DOHH2 (cell line): ENCODE data around the gene ATP2A2.
"Not testable (repeated sequence)": the region's sequence is repeated elsewhere in the genome, so short reads cannot be mapped to it uniquely, and the experiment has no call there.

Experiments
- H3F3A ChIP-seq: fragments of 200-600 bp; sonication (generic), shearing (Covaris generic); 2 replicates; pipeline ENCODE4 v1.6.0; 2016; ENCODE audit warnings: antibody characterized with exemption, mild to moderate bottlenecking; ENCODE audit not compliant: control insufficient read depth, insufficient read depth
- H3K27ac ChIP-seq: fragments of 200-600 bp; sonication (generic); 2 replicates; pipeline ENCODE4 v1.5.1; 2014; ENCODE audit warnings: low read depth, mild to moderate bottlenecking, low read length, moderate library complexity
- H3K27me3 ChIP-seq: fragments of 200-600 bp; sonication (generic); 2 replicates; pipeline ENCODE4 v1.6.1; 2014; ENCODE audit warnings: mild to moderate bottlenecking, low read length, mixed read lengths; ENCODE audit not compliant: control insufficient read depth
- H3K36me3 ChIP-seq: fragments of 200-600 bp; sonication (generic); 2 replicates; pipeline ENCODE4 v1.6.1; 2014; ENCODE audit warnings: mild to moderate bottlenecking, low read length, moderate library complexity, mixed read lengths; ENCODE audit not compliant: control insufficient read depth
- H3K4me1 ChIP-seq: fragments of 200-600 bp; sonication (generic); 2 replicates; pipeline ENCODE4 v1.6.1; 2014; ENCODE audit warnings: mild to moderate bottlenecking, low read length, mixed read lengths; ENCODE audit not compliant: control insufficient read depth
- H3K4me2 ChIP-seq: fragments of 200-600 bp; sonication (generic); 2 replicates; pipeline ENCODE4 v1.6.0; 2014; ENCODE audit warnings: mild to moderate bottlenecking, low read length, moderate library complexity
- H3K4me3 ChIP-seq: fragments of 200-600 bp; sonication (generic); 2 replicates; pipeline ENCODE4 v1.5.1; 2014; ENCODE audit warnings: mild to moderate bottlenecking, low read length, mixed read lengths
- H3K79me2 ChIP-seq: fragments of 200-600 bp; sonication (generic); 2 replicates; pipeline ENCODE4 v1.6.1; 2014; ENCODE audit warnings: mild to moderate bottlenecking, low read length, mixed read lengths; ENCODE audit not compliant: control insufficient read depth
- H3K9me2 ChIP-seq: fragments of 200-600 bp; sonication (generic); replicated peaks from 2 replicates; pipeline ENCODE4 v1.6.1; 2014; ENCODE audit warnings: mild to moderate bottlenecking, low read length, mixed read lengths; ENCODE audit not compliant: control insufficient read depth
- H3K9me3 ChIP-seq: fragments of 200-600 bp; sonication (generic); 2 replicates; pipeline ENCODE4 v1.6.1; 2014; ENCODE audit warnings: antibody characterized with exemption, low read length, mixed read lengths; ENCODE audit not compliant: control insufficient read depth, insufficient read depth
- H4K20me1 ChIP-seq: fragments of 200-600 bp; sonication (generic); 2 replicates; pipeline ENCODE4 v1.6.0; 2014; ENCODE audit warnings: low read depth, mild to moderate bottlenecking, antibody characterized with exemption, low read length, moderate library complexity; ENCODE audit not compliant: control insufficient read depth, insufficient read depth
- CTCF ChIP-seq: fragments of 200-600 bp; sonication (generic); IDR thresholded peaks from one replicate; pipeline ENCODE4 v1.5.1; 2014; ENCODE audit warnings: antibody characterized with exemption, mild to moderate bottlenecking, low read depth, low read length; ENCODE audit not compliant: poor library complexity, severe bottlenecking
- EZH2phosphoT487 ChIP-seq: fragments of 200-600 bp; sonication (generic); IDR thresholded peaks from 2 replicates; pipeline ENCODE4 v1.6.1; 2017; ENCODE audit warnings: borderline replicate concordance, mild to moderate bottlenecking, antibody characterized with exemption, low read length, moderate library complexity, mixed read lengths

Gene ATP2A2

GRCh38 chr12:110373025-110373424 lies 92.0 kb downstream of the ATP2A2 start:
- peaks cover 7% of the 10 kb centered on the region; the same call in 1 of the 2 replicates for H3F3A ChIP-seq
- H3K36me3 ChIP-seq: peaks cover 74% of the 10 kb centered on the region

GRCh38 chr12:110373425-110373824 lies 92.4 kb downstream of the ATP2A2 start:
- Histone ChIP-seq H3K9me2 (no peaks in the 10 kb centered on the region), H3K4me3 (no peak overlapping the region), H3K9me3 (no peaks in the 10 kb centered on the region), H3K4me1 (peaks cover 18% of the 10 kb centered on the region), H3K79me2 (no peaks in the 10 kb centered on the region), H3F3A (peaks cover 7% of the 10 kb centered on the region; the same call in 1 of the 2 replicates), H4K20me1 (no peaks in the 10 kb centered on the region), H3K27ac (no peak overlapping the region), H3K36me3 (peaks cover 78% of the 10 kb centered on the region), H3K27me3 (no peaks in the 10 kb centered on the region), H3K4me2 (no peak overlapping the region)
- TF ChIP-seq CTCF (no peak), EZH2phosphoT487 (no peak)

More at GRCh38 chr12:110373025-110373424, 92.0 kb downstream of the ATP2A2 start:
- TF ChIP-seq CTCF (no peak), EZH2phosphoT487 (no peak)
- Histone ChIP-seq H3K9me2 (no peaks in the 10 kb centered on the region), H3K4me3 (no peak overlapping the region), H4K20me1 (no peaks in the 10 kb centered on the region), H3K4me1 (peaks cover 18% of the 10 kb centered on the region), H3K4me2 (no peak overlapping the region), H3K9me3 (no peaks in the 10 kb centered on the region), H3K27ac (no peak overlapping the region), H3K27me3 (no peaks in the 10 kb centered on the region), H3K79me2 (no peaks in the 10 kb centered on the region)

- Histone ChIP-seq H3K4me1 (peaks cover 13% of the 10 kb centered on the region), H3K4me2 (no peak overlapping the region), H3K79me2 (no peaks in the 10 kb centered on the region), H3K9me3 (no peaks in the 10 kb centered on the region), H3K9me2 (no peaks in the 10 kb centered on the region), H3F3A (peaks cover 3% of the 10 kb centered on the region; the same call in 1 of the 2 replicates), H3K36me3 (peaks cover 84% of the 10 kb centered on the region), H3K27me3 (no peaks in the 10 kb centered on the region), H3K27ac (no peak overlapping the region), H3K4me3 (no peak overlapping the region), H4K20me1 (no peaks in the 10 kb centered on the region)
- TF ChIP-seq CTCF: no peak
- TF ChIP-seq EZH2phosphoT487: no peak
Measured at GRCh38 chr12:110373962-110374611, 93.0 kb downstream of the ATP2A2 start.

GRCh38 chr12:110378131-110378790 lies 97.2 kb downstream of the ATP2A2 start:
- H3K4me1 ChIP-seq, H3K27me3 ChIP-seq, H3K4me2 ChIP-seq, H3F3A ChIP-seq, H3K4me3 ChIP-seq, H3K9me3 ChIP-seq, H3K27ac ChIP-seq, H3K9me2 ChIP-seq, H4K20me1 ChIP-seq, H3K79me2 ChIP-seq: not testable (repeated sequence)
- peaks cover 85% of the 10 kb centered on the region for H3K36me3 ChIP-seq
